EH (cell line): ENCODE data around the gene HCAR2.
"Not testable (repeated sequence)": the region's sequence is repeated elsewhere in the genome, so short reads cannot be mapped to it uniquely, and the experiment has no call there.

Experiments used
- DNase-seq: peaks from one replicate; pipeline ENCODE4 v3.0.0-alpha.2; 2015; ENCODE audit warnings: low read depth

Gene HCAR2

GRCh38 chr12:122716658-122717057 is 13.5 kb upstream of the HCAR2 start, which contains the start of gene HCAR3:
Gene HCAR3 (minus strand): TSS chr12:122716811. CDS start chr12:122716737, 74 bp downstream.
- not testable (repeated sequence) for DNase-seq

- DNase-seq: peak; percentile 32
These were observed 12.1 kb upstream of the HCAR2 start for GRCh38 chr12:122715211-122715610.

- not testable (repeated sequence) for DNase-seq
These were observed 10.5 kb upstream of the HCAR2 start for GRCh38 chr12:122713491-122714188.

- not testable (repeated sequence) for DNase-seq
These were observed 8.1 kb upstream of the HCAR2 start for GRCh38 chr12:122711266-122711665.

- DNase-seq: not testable (repeated sequence)
These were observed 7.2 kb upstream of the HCAR2 start for GRCh38 chr12:122710341-122710740.

GRCh38 chr12:122709287-122709686 is 6.1 kb upstream of the HCAR2 start:
- DNase-seq: not testable (repeated sequence)

GRCh38 chr12:122703841-122704240 is 684 bp upstream of the HCAR2 start:
- DNase-seq: not testable (repeated sequence)

- DNase-seq: peak; percentile 23
These were observed 1.7 kb downstream of the HCAR2 start for GRCh38 chr12:122701481-122701880.

GRCh38 chr12:122700038-122700710 is 3.0 kb downstream of the HCAR2 start:
- not testable (repeated sequence) for DNase-seq

GRCh38 chr12:122696922-122697321 is 6.2 kb downstream of the HCAR2 start:
- DNase-seq: not testable (repeated sequence)

GRCh38 chr12:122691566-122691965 is 11.6 kb downstream of the HCAR2 start:
- no peak for DNase-seq

- DNase-seq: no peak
These were observed 14.9 kb downstream of the HCAR2 start for GRCh38 chr12:122688291-122688690.

- DNase-seq: peak; percentile 13
These were observed 16.1 kb downstream of the HCAR2 start for GRCh38 chr12:122687086-122687485.

GRCh38 chr12:122686538-122686937 is 16.6 kb downstream of the HCAR2 start:
- DNase-seq: no peak

- no peak for DNase-seq
These were observed 18.8 kb downstream of the HCAR2 start for GRCh38 chr12:122684297-122684813.

GRCh38 chr12:122681814-122682213 is 21.3 kb downstream of the HCAR2 start:
- DNase-seq: peak; percentile 66

GRCh38 chr12:122680989-122681388 is 22.2 kb downstream of the HCAR2 start:
- not testable (repeated sequence) for DNase-seq

GRCh38 chr12:122676781-122677180 is 26.4 kb downstream of the HCAR2 start:
- not testable (repeated sequence) for DNase-seq

GRCh38 chr12:122676015-122676414 is 27.1 kb downstream of the HCAR2 start:
- not testable (repeated sequence) for DNase-seq

GRCh38 chr12:122672515-122672914 is 30.6 kb downstream of the HCAR2 start:
- no peak for DNase-seq

- DNase-seq: peak; percentile 75
These were observed 33.6 kb downstream of the HCAR2 start for GRCh38 chr12:122669397-122670070.

- DNase-seq: no peak
These were observed 34.9 kb downstream of the HCAR2 start for GRCh38 chr12:122668268-122668667.

- no peak for DNase-seq
These were observed 37.4 kb downstream of the HCAR2 start for GRCh38 chr12:122665759-122666158.
